NCI-H510A treated with DMSO at 0.1 percent for 48 hours (cell line): ENCODE data around the gene MFGE8.

Experiments used
- DNase-seq: peaks from one replicate; lab custom pipeline; 2025; lab: John Stamatoyannopoulos, UW

MFGE8 gene

DNA sequence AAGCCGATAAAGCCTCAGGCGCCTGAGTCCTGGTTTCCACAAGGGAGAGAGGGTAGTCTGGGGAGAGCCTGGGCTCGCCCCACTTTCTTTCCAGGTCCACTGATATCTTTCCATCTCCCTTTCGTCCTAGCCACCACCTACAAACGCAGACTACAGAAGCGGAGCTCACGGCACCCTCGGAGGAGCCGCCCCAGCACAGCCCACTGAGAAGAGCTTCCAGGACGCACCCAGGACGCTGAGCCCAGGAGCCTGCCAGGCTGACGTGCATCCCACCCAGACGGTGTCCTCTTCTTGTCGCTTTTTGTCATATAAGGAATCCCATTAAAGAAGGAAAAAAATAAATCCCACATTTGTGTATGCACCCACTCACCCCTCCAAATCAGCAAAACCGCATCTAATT lies 38.9 kb downstream of the MFGE8 start:
- no peak for DNase-seq

DNA sequence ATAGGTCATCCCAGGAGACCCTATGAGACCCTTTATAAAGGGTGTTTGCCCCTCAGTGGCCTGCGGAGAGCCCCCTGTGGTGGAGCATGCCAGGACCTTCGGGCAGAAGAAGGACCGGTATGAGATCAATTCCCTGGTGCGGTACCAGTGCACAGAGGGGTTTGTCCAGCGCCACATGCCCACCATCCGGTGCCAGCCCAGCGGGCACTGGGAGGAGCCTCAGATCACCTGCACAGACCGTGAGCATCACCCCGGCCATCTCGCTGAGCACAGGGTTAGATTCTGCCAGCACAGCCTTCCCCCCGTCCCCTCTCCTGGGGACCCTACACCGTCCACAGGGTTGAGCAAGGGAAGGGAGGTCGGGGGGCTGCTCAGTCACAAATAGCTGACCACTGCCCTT lies 39.4 kb downstream of the MFGE8 start:
- no peak for DNase-seq

DNA sequence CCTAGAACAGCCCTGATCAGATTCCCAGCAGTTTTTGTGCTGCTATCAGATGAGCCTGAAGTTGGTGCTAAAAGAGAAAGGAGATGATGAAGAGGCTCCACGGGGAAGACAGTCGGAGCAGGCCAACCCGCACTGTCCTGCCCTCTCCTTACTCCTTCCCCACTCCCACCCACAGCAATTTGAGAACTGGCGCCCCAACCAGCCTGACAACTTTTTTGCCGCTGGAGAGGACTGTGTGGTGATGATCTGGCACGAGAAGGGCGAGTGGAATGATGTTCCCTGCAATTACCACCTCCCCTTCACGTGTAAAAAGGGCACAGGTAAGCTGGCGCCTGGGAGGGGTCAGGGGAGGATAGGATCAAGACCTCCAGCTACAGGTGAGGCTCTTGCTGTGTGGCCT lies 40.5 kb downstream of the MFGE8 start:
- no peak for DNase-seq

DNA sequence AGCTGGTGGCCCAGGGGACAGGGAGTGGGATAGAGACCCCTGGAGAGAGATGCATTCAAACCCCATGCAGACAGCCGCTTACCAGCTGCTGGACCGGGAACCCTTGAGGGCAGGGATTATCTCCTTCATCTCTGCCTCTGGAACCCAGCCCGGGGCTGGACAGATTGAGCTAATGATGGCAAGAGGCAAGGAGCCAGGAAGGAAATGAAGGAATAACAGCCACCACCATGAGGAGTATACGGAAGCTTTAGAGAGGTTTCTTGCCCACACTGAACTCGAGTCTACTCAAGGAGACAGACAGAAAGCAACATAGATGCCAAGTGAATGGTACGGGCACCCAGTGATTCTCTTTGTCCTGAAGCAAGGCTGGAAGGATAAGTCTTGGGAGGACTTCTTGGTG lies 41.1 kb downstream of the MFGE8 start:
- no peak for DNase-seq

DNA sequence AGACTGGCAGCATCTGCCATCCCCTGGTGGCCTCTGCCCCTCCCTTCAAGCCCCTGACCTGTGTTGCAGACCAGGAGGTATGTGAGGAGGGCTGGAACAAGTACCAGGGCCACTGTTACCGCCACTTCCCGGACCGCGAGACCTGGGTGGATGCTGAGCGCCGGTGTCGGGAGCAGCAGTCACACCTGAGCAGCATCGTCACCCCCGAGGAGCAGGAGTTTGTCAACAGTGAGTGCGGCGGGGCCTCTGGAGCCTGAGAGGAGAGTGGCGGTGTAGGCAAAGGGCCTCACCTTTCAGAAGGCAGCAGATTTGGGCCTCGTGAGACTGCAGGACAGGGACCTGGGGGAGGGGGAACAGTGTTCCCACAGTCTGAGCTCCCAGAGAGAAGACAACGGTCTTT lies 41.9 kb downstream of the MFGE8 start:
- DNase-seq: no peak

DNA sequence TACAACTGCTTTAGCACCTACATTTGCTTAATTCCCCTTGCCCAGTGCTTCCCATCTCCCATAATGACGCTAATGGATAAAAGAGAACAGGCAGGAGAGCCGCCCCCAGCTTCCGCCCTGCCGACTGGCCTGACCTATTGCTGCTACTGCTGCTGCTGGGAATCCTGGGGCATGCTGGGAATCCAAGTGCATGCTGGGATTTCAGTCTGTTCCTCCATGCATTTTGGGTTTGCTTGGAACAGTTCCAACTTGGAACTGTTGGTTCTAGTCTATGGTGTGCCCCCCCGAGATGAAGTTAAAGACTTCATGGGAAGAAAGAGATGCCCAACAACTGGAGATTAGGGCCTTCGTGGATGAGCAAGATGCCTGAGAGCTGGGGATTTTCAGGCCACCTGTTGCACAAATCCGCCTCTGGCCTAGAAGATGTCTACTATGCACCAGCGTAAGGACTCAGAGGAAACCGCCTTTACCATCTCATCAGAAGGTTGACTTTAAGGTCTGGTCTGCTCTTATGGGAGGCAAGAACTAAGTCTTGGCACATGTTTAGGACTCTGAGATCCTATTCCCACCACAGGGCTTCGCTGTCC lies 46.8 kb downstream of the MFGE8 start:
- no peak for DNase-seq

DNA sequence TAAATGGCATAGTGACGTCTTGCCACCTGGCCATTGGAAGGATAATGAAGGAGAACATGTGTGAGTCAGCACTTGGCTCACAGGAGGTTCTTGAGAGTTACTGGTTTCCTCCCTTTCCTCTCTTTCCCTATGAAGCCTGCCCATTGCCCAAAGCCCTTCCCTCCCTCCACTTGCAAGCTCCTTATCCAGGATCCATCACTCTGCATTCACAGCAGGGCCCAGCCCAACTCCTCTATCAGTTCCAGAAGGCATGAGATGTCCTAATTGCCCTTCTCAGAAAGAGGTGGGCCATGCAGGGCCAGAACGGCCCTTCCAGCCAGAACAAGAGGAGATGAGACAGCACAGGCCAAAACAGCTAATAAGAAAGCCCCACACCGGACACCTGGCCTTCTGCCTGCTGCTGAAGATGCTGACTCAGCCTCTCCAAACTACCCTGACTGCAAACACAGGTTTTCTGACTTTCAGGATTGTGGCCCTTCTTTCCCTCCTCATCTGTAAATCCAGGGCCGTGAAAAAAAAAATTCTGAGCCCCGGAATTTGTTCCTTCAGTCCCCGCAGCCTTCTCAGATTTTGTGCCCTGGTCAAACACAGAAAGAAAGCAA lies 47.6 kb downstream of the MFGE8 start:
- no peak for DNase-seq

DNA sequence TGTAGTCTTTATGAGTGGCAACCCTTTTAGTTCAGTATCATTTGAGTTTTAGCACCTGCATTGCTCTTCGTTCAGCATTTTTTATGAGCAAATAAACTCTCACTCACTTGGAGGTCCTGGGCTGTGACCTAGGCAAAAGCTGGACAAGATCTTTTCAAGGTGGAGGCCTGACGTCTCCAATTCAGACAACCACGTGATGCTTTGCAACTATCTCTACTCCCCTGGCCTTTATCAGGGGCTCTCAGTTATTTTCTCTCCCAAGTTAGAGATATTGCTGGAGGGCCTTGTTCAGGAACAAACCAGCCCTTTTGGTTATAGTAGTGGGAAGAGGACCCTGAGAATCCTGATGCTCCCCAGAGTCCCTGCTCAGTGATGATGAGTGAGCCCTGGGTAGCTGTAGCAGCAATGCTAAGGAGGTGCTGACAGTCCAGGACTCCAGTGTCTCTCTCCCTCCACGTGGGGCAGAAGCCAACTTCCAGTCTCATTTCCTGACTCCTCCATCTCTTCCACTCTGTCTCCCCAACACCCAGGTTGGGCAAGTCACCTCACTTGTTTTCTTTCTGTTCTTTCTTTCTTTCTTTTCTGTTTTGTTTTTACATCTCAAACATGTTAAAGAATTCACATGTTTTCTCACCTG lies 48.2 kb downstream of the MFGE8 start:
- DNase-seq: no peak

DNA sequence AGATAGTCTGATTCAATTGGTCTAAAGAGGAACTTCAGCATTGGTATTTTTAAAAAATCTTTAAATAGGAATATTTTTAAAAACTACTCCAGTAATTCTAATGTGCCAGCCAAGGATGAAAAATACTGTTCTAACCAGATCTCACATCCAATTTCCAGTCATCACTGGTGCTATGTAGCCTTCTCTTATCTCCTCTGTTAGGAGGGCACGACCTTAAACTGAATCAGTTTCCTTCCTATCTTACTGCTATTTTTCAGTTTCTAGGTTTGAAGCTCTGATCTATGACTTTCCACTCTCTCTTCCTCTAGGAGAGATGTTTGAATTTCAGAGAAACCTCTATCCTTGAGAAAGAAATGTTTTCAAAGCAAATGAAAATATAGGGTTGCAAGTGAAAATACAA lies 49.8 kb downstream of the MFGE8 start:
- DNase-seq: no peak

DNA sequence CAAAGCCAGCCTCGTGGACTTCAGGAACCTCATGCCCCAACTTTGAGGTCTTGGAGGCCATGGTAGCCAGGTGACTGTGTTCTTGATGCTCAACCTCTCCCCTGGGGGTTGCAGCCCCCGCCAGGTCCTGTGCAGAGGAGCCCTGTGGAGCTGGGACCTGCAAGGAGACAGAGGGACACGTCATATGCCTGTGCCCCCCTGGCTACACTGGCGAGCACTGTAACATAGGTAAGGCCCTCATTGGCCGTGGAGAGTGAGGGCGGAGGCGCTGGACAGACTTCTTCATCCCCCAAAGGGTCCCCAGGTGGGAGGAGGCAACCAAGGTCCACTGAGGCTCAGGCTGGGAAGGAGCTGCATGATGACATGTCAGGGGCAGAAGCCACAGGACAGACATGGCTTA lies 53.0 kb downstream of the MFGE8 start:
- no peak for DNase-seq

DNA sequence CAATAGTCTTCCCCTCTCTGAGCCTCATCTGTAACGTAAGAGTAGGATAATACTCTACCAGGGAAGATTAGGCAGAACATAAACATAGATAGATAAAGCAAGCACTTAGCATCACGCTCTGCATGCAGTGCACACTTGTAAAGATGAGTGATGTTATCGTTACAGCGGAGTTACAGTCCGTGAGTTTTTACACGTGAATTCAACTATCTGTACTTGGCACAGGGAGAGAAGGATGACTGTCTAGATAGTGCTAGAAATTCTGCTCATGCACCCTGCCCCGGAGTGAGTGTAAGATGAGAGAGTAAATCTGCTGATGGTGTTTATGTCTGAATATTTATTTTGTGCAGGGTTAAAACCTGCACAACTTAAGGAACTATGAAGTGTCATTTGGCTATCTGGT lies 53.6 kb downstream of the MFGE8 start:
- no peak for DNase-seq

DNA sequence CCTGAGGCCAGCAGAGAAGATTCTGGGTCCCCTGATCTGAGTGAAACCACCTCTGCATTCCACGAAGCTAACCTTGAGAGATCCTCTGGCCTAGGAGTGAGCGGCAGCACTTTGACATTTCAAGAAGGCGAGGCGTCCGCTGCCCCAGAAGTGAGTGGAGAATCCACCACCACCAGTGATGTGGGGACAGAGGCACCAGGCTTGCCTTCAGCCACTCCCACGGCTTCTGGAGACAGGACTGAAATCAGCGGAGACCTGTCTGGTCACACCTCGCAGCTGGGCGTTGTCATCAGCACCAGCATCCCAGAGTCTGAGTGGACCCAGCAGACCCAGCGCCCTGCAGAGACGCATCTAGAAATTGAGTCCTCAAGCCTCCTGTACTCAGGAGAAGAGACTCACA lies 54.2 kb downstream of the MFGE8 start:
- no peak for DNase-seq

DNA sequence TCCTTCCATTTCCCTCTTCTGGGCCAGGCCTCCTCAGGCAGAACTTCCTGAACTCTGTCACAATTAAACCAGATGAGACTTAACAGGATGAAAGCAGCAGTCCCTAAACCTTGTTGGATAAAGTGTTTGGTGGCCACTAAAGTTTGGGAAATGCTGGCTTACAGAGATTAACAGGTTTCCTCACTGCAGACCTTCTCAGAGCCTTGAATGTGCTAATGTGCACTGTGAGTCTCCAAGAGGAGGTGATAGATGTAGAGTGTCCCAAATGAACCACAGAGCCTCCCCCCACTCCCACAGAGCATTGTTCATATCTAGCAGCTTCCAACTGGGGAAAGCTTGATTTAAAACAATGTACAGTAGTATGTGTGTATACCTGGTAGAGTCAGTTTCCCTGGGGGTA lies 60.7 kb downstream of the MFGE8 start:
- DNase-seq: no peak

DNA sequence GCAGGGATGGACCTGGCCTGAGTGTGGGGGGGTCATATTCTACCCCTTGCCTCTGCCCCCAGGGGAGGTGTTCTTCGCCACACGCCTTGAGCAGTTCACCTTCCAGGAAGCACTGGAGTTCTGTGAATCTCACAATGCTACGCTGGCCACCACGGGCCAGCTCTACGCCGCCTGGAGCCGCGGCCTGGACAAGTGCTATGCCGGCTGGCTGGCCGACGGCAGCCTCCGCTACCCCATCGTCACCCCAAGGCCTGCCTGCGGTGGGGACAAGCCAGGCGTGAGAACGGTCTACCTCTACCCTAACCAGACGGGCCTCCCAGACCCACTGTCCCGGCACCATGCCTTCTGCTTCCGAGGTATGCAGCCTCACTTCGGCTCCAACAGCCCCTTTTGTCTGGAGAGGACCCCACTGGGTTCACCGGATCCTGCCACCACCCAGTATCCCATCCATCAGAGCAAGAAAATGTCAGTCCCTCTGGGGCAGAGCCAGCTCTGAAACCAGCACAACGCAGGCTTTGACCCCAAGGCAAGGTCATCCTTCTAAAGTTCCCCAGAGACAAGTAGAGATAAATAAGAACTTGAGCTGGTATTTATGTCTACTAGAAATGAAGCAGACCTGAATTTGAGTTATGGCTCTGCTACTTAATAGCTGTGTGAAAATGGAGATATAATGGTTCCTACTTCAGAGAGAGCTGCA lies 63.7 kb downstream of the MFGE8 start:
- no peak for DNase-seq
